Measurements from ENCODE around the gene PDE6B.
"Not testable (repeated sequence)": the region's sequence is repeated elsewhere in the genome, so short reads cannot be mapped to it uniquely, and the experiment has no call there.

Gene PDE6B

GRCh38 chr4:683247-683897 is 58.0 kb downstream of the PDE6B start:
- DNase-seq (ENCODE audit: low read depth in 3 of 3), result no peak

- no peak for DNase-seq (ENCODE audit: low read depth in 3 of 3)
Measured at GRCh38 chr4:683982-684622, 58.7 kb downstream of the PDE6B start.

- no peak for DNase-seq (ENCODE audit: low read depth in 3 of 3)
Measured at GRCh38 chr4:684623-685327, 59.4 kb downstream of the PDE6B start.

- DNase-seq (ENCODE audit: low read depth in 3 of 3), result no peak
Measured at GRCh38 chr4:685679-686412, 60.5 kb downstream of the PDE6B start.

- DNase-seq (ENCODE audit: low read depth in 3 of 3), result no peak
Measured at GRCh38 chr4:686413-687040, 61.2 kb downstream of the PDE6B start.

- no peak for DNase-seq (ENCODE audit: low read depth in 3 of 3)
Measured at GRCh38 chr4:687048-687970, 61.9 kb downstream of the PDE6B start.

- DNase-seq (ENCODE audit: low read depth in 3 of 3), result no peak
Measured at GRCh38 chr4:687971-688853, 62.8 kb downstream of the PDE6B start.

- DNase-seq (ENCODE audit: low read depth in 3 of 3), result no peak
Measured at GRCh38 chr4:688854-689681, 63.7 kb downstream of the PDE6B start, which contains the start of gene SLC49A3. TSS of gene SLC49A3 (minus strand) at chr4:689151. CDS start at chr4:689127, 24 bp downstream.

- DNase-seq (ENCODE audit: low read depth in 3 of 3), result no peak
Measured at GRCh38 chr4:689723-690122, 64.3 kb downstream of the PDE6B start.

GRCh38 chr4:692771-693554 is 67.6 kb downstream of the PDE6B start:
- DNase-seq (ENCODE audit: low read depth in 3 of 3), result no peak

GRCh38 chr4:694341-694940 is 69.1 kb downstream of the PDE6B start:
- DNase-seq (ENCODE audit: low read depth in 3 of 3), result not testable (repeated sequence)

- DNase-seq (ENCODE audit: low read depth in 3 of 3), result no peak
Measured at GRCh38 chr4:699816-700580, 74.6 kb downstream of the PDE6B start.

GRCh38 chr4:700587-701264 is 75.4 kb downstream of the PDE6B start:
- no peak for DNase-seq (ENCODE audit: low read depth in 3 of 3)

- no peak for DNase-seq (ENCODE audit: low read depth in 3 of 3)
Measured at GRCh38 chr4:702618-703048, 77.3 kb downstream of the PDE6B start.

GRCh38 chr4:703336-704197 is 78.2 kb downstream of the PDE6B start:
- DNase-seq (ENCODE audit: low read depth in 3 of 3), result no peak
